Measurements from ENCODE around the gene PKMYT1.

The PKMYT1 gene

DNA sequence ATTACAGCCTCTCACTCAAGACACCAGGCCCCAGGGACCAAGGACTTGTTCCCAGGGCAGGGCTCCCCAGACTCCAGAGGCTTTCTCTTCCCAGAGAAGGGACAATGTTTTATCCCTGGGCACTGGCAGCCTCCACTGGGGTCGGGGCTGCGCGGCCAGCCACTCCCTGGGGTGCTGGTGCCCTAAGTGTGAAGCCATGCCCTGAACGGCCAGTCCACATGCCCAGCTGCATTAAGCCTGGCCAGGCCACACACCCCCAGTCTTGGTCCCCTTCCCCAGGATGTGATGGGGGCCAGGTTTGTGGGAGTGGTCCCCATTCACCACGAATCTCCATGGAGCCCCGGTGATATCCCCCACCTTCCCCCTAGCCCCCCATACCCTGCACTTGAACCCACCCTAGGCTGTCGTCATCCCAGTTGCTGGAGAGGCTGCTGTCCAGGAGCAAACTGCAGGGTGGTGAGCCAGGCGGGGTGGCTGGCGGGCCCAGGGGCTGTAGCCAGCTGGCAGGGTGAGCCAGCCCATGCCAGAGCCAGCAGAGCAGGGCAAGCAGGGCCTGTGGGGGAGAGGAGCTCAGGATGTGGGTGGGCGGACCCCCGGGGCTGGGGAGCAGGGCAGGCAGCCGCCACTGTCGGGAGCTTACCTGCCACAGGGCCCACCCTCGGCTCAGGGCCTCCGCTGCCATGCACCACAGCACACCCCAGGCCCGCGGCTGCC is 6.5 kb downstream of the PKMYT1 start:
- no peak for DNase-seq (ENCODE audit: low read depth)

DNA sequence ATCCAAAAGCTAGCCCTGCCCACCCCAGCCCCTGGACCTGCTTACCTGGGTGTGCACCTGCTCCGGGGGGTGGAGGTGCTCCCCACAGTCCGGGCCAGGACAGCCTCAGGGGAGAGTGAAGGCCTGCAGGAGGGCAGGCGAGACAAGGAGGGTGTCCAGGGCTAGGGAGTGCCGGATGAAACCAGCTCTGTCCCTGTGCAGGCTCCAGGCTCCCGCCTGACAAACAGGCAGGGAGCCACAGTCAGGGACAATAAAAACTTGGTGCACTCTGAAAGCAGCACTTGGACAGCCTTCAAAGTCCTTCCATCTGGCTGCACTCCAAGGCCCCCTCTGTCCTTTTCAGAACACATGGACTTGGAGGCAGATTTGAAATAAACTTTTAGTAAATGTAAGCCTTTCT is 7.2 kb downstream of the PKMYT1 start:
- no peak for DNase-seq (ENCODE audit: low read depth)

GRCh38 chr16:2971985-2972784 is 8.1 kb downstream of the PKMYT1 start:
- no peak for DNase-seq (ENCODE audit: low read depth)

- DNase-seq (ENCODE audit: low read depth): no peak
Measured at GRCh38 chr16:2971134-2971984, 8.9 kb downstream of the PKMYT1 start.

DNA sequence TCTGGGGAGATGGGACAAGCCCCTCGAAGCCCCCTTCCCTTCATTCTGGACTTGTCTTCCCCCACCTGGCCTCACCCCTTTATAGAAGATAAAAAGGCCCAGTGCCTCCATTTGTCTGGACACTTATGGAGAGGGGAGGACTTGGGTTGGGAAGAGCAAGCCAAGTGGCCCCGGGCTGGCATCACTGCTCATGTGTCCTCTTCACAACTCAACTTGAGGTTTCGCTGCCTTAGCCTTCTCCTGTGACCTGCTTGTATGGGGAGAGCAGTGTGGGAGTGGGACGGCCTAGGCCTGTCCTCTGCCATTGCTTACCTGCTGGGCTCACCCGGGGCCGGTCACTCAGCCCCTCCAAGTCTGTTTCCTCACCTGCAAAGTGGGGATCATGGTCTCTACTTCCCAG is 9.7 kb downstream of the PKMYT1 start:
- DNase-seq (ENCODE audit: low read depth): no peak

DNA sequence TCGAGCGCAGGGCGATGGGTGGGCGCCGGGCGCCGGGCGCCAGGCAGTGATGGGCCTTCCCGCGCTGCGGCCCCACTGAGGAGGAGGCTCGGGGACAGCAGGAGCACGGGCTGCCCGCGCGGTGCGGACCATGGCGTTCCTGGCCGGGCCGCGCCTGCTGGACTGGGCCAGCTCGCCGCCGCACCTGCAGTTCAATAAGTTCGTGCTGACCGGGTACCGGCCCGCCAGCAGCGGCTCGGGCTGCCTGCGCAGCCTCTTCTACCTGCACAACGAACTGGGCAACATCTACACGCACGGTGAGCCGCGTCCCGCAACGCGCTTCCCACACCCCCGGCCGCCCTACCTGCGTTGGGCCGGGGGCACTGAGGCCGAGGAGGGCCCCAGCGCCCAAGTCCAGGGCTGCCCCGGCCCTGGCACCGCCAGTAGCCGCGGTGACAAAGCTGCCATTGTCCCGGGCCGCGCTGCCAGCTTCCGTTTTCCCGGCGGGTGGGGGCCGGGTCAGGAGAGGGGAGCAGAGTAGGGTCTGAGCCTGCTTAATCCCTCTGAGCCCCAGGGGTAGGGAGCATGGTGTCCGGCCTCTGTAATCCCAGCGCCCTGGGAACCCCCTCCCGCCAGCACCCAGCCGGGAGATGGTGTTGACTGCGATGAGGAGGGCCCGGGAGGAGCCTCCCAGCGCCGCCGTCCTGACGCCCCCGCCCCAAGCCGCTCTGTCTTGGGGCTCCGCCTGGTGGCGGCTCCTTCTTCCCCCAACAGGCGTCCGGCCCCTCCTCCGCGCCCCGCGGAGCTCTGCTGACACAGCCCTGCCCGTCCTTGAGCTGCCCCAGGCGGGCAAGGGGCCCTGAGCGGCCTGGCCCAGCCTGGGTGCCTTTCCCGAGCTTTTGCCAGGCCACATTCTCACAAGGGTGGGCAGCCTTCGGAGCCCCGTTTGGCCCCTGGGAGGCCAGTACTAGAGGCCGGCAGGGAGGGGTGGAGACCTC is 10.4 kb downstream of the PKMYT1 start:
- DNase-seq (ENCODE audit: low read depth): no peak

- DNase-seq (ENCODE audit: low read depth): peak; percentile 67
Measured at GRCh38 chr16:2968738-2969544, 11.3 kb downstream of the PKMYT1 start, which contains the start of gene PAQR4. PAQR4 (plus strand) TSS chr16:2969348; CDS start chr16:2969675, 327 bp downstream.

GRCh38 chr16:2968368-2968737 is 11.9 kb downstream of the PKMYT1 start:
- no peak for DNase-seq (ENCODE audit: low read depth)

DNA sequence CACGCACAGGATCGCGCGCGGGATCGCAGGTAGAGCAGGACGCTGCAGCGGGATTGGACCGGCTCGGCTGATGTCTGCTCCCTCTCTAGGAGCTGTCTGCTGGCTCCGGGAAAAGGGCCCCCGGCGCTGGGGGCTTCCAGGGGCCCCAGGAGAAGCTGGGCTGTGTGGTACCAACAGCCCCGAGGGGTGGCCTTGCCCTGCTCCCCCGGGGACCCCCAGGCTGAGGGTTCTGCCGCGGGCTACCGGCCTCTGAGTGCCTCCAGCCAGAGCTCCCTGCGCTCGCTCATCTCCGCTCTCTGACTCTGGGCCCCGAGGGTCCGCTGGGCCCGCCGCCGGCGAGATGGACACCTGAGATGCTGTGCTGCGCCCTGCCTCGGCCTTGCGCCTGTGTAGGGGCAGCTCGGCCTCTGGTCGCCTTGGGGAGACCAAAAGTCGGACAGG is 12.5 kb downstream of the PKMYT1 start:
- no peak for DNase-seq (ENCODE audit: low read depth)

GRCh38 chr16:2967211-2967631 is 13.0 kb downstream of the PKMYT1 start:
- DNase-seq (ENCODE audit: low read depth): no peak

GRCh38 chr16:2966808-2967191 is 13.4 kb downstream of the PKMYT1 start:
- DNase-seq (ENCODE audit: low read depth): no peak

GRCh38 chr16:2966043-2966807 is 14.0 kb downstream of the PKMYT1 start:
- no peak for DNase-seq (ENCODE audit: low read depth)

GRCh38 chr16:2964475-2965336 is 15.5 kb downstream of the PKMYT1 start:
- no peak for DNase-seq (ENCODE audit: low read depth)

GRCh38 chr16:2963723-2964474 is 16.3 kb downstream of the PKMYT1 start, which contains the start of gene KREMEN2:
KREMEN2 (plus strand) TSS chr16:2964275; CDS start chr16:2964521, 246 bp downstream.
- DNase-seq (ENCODE audit: low read depth): no peak

GRCh38 chr16:2963074-2963722 is 17.0 kb downstream of the PKMYT1 start:
- DNase-seq (ENCODE audit: low read depth): no peak

- no peak for DNase-seq (ENCODE audit: low read depth)
Measured at GRCh38 chr16:2962334-2963073, 17.7 kb downstream of the PKMYT1 start.

All from stimulated activated CD8-positive, alpha-beta memory T cell treated with anti-CD3 and anti-CD28 coated beads, Interleukin-15, amount 100 ng/mL, for 24 hours (primary cell).